SK-N-SH treated with all-trans-retinoic acid at 6 μM for 48 hours (cell line): ENCODE measurements around the gene SCN3B.

Experiments
- ATAC-seq: fragments of 200-7000 bp; cut with Tn5 transposase; 3 replicates; pipeline ENCODE4 v1.9.1; 2020; ENCODE audit warnings: mild to moderate bottlenecking, moderate library complexity
- ARNTL ChIP-seq: fragments of 450-650 bp; formaldehyde crosslinking; IDR thresholded peaks from 2 replicates; pipeline ENCODE4 v1.5.0; 2020; ENCODE audit warnings: low read depth, mild to moderate bottlenecking, moderate library complexity, borderline replicate concordance
- CREB5 ChIP-seq: fragments of 250-450 bp; sonication (Bioruptor Pico); IDR thresholded peaks from 2 replicates; pipeline ENCODE4 v1.5.1; 2020; ENCODE audit warnings: low read depth, mild to moderate bottlenecking, moderate library complexity
- ESRRG ChIP-seq: fragments of 250-450 bp; sonication (Bioruptor Pico); IDR thresholded peaks from 2 replicates; pipeline ENCODE4 v1.6.1; 2021; ENCODE audit warnings: mild to moderate bottlenecking
- GLIS3 ChIP-seq: fragments of 250-450 bp; sonication (Bioruptor Pico); IDR thresholded peaks from 2 replicates; pipeline ENCODE4 v1.5.0; 2020; ENCODE audit warnings: mild to moderate bottlenecking, moderate library complexity
- ISL1 ChIP-seq: fragments of 250-450 bp; sonication (Bioruptor Pico); IDR thresholded peaks from 2 replicates; pipeline ENCODE4 v2.1.2; 2022; ENCODE audit warnings: mild to moderate bottlenecking, moderate library complexity
- OSR1 ChIP-seq: fragments of 250-450 bp; sonication (Bioruptor Pico); IDR thresholded peaks from 2 replicates; pipeline ENCODE4 v1.8.0; 2022; ENCODE audit warnings: moderate library complexity, mild to moderate bottlenecking, inconsistent platforms
- PATZ1 ChIP-seq: fragments of 250-450 bp; sonication (Bioruptor Pico); IDR thresholded peaks from 2 replicates; pipeline ENCODE4 v1.8.0; 2020; ENCODE audit warnings: mild to moderate bottlenecking, moderate library complexity, borderline replicate concordance
- PPARA ChIP-seq: fragments of 250-450 bp; sonication (Bioruptor Pico); IDR thresholded peaks from 2 replicates; pipeline ENCODE4 v1.5.0; 2020; ENCODE audit warnings: mild to moderate bottlenecking, borderline replicate concordance
- RARB ChIP-seq: fragments of 250-450 bp; sonication (Bioruptor Pico); IDR thresholded peaks from 2 replicates; pipeline ENCODE4 v1.8.0; 2021; ENCODE audit warnings: mild to moderate bottlenecking, moderate library complexity
- SNAI2 ChIP-seq: fragments of 250-450 bp; sonication (Bioruptor Pico); IDR thresholded peaks from 2 replicates; pipeline ENCODE4 v1.5.0; 2020; ENCODE audit warnings: mild to moderate bottlenecking, moderate library complexity
- TSHZ2 ChIP-seq: fragments of 250-450 bp; sonication (Bioruptor Pico); IDR thresholded peaks from 2 replicates; pipeline ENCODE4 v1.5.0; 2020; ENCODE audit warnings: mild to moderate bottlenecking, moderate library complexity
- ZFP3 ChIP-seq: fragments of 250-450 bp; sonication (Bioruptor Pico); IDR thresholded peaks from 2 replicates; pipeline ENCODE4 v1.5.0; 2020; ENCODE audit warnings: mild to moderate bottlenecking, moderate library complexity
- ZFP30 ChIP-seq: fragments of 450-650 bp; formaldehyde crosslinking; IDR thresholded peaks from 2 replicates; pipeline ENCODE4 v1.5.0; 2022; ENCODE audit warnings: mild to moderate bottlenecking, moderate library complexity
- ZNF8 ChIP-seq: fragments of 450-650 bp; formaldehyde crosslinking; IDR thresholded peaks from 2 replicates; pipeline ENCODE4 v1.5.0; 2020; ENCODE audit warnings: mild to moderate bottlenecking, moderate library complexity
- TF ChIP-seq, protein P1 (sequence below): fragments of 250-450 bp; sonication (Bioruptor Pico); IDR thresholded peaks from 2 replicates; pipeline ENCODE4 v1.8.0; 2021; ENCODE audit warnings: low read depth, mild to moderate bottlenecking, moderate library complexity, borderline replicate concordance
- TF ChIP-seq, protein P2 (sequence below): fragments of 250-450 bp; sonication (Bioruptor Pico); IDR thresholded peaks from 2 replicates; pipeline ENCODE4 v1.5.1; 2021; ENCODE audit warnings: mild to moderate bottlenecking, moderate library complexity

Gene SCN3B

GRCh38 chr11:123585206-123585605, 69.2 kb downstream of the SCN3B start (continued):
- TF ChIP-seq, protein P1, sequence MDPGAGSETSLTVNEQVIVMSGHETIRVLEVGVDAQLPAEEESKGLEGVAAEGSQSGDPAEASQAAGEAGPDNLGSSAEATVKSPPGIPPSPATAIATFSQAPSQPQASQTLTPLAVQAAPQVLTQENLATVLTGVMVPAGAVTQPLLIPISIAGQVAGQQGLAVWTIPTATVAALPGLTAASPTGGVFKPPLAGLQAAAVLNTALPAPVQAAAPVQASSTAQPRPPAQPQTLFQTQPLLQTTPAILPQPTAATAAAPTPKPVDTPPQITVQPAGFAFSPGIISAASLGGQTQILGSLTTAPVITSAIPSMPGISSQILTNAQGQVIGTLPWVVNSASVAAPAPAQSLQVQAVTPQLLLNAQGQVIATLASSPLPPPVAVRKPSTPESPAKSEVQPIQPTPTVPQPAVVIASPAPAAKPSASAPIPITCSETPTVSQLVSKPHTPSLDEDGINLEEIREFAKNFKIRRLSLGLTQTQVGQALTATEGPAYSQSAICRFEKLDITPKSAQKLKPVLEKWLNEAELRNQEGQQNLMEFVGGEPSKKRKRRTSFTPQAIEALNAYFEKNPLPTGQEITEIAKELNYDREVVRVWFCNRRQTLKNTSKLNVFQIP (CRISPR knock-in tag), result no peak
- no peak for TF ChIP-seq GLIS3 (CRISPR knock-in tag)
- TF ChIP-seq PPARA, result no peak
- no peak for TF ChIP-seq CREB5
- no peak for TF ChIP-seq ZNF8

DNA sequence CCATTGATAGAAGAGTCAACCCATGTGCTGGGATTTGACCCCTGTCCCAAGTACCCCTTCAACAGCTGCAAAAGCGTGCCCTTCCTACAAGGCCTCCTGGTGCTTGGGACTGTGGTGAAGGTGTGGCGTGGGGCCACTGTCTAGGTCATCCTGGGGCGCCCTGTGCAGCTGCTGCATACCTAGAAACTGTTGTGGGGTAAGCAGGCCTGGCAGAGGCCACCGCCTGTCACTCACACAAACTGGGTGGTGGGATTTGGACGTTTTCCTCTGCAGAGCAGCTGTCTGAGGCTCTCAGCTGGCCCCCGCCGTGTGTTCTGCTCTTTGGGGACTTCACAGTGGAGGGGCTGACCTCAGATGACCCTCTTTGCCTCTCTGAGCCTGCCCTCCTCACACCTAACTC, 69.7 kb downstream of the SCN3B start:
- ATAC-seq, result no peak
- TF ChIP-seq ZNF8, result no peak
- TF ChIP-seq ESRRG (CRISPR knock-in tag), result no peak
- TF ChIP-seq ISL1 (CRISPR knock-in tag), result no peak
- TF ChIP-seq ARNTL (CRISPR knock-in tag), result no peak
- TF ChIP-seq PATZ1 (CRISPR knock-in tag), result no peak
- no peak for TF ChIP-seq OSR1 (CRISPR knock-in tag)
- no peak for TF ChIP-seq PPARA
- no peak for TF ChIP-seq RARB (CRISPR knock-in tag)
- no peak for TF ChIP-seq GLIS3 (CRISPR knock-in tag)
- TF ChIP-seq, protein P1 (CRISPR knock-in tag), result no peak

GRCh38 chr11:123584186-123584585, 70.2 kb downstream of the SCN3B start:
- no peak for ATAC-seq
- no peak for TF ChIP-seq SNAI2
- TF ChIP-seq TSHZ2 (CRISPR knock-in tag), result no peak
- TF ChIP-seq ISL1 (CRISPR knock-in tag), result no peak
- no peak for TF ChIP-seq PPARA
- no peak for TF ChIP-seq ZFP30
- TF ChIP-seq ZFP3 (CRISPR knock-in tag), result no peak
- TF ChIP-seq, protein P2, sequence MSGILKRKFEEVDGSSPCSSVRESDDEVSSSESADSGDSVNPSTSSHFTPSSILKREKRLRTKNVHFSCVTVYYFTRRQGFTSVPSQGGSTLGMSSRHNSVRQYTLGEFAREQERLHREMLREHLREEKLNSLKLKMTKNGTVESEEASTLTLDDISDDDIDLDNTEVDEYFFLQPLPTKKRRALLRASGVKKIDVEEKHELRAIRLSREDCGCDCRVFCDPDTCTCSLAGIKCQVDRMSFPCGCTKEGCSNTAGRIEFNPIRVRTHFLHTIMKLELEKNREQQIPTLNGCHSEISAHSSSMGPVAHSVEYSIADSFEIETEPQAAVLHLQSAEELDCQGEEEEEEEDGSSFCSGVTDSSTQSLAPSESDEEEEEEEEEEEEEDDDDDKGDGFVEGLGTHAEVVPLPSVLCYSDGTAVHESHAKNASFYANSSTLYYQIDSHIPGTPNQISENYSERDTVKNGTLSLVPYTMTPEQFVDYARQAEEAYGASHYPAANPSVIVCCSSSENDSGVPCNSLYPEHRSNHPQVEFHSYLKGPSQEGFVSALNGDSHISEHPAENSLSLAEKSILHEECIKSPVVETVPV, result no peak
- TF ChIP-seq, protein P1 (CRISPR knock-in tag), result no peak
